ENCODE results near the gene ARHGAP42. TPM values are rescaled to one million over a fixed set of nuclear protein-coding genes. Genes with fewer than 3 reads are reported as not detected.

Gene ARHGAP42
- total RNA-seq, 1 experiment from 2014 or later: 7.1 TPM

DNA sequence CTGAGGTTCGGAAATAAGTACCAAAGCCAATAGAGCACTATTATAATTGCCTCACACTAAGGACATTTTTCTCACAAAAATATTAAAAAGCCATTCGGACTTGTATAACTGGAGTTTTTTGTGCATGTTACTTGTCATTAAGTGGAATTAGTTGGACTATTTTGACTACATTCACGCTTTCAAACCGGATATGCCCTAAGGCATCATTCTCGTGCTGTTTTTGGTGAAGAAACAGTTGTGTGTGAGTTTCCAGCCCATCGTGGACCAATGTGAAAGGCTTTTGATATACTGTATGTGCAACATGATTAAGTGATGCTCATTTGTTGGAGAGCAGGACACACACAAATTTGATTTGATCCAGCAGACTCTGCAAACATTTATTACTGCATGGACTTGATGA, 249.7 kb downstream of the ARHGAP42 start:
- Histone ChIP-seq H3K9me3 (ENCODE audit: control insufficient read depth, insufficient read depth, low read depth, low read length) (no peaks in the 10 kb centered on the region), H3K36me3 (ENCODE audit: control insufficient read depth, insufficient read depth, low read length) (no peaks in the 10 kb centered on the region), H3K4me1 (ENCODE audit: control insufficient read depth, insufficient read depth, low read length) (no peaks in the 10 kb centered on the region), H3K27ac (ENCODE audit: low read length) (no peak overlapping the region), H3K27me3 (ENCODE audit: control insufficient read depth, insufficient read depth, low read length) (no peaks in the 10 kb centered on the region), H3K4me3 (ENCODE audit: low read depth in 2 of 2, low read length in 2 of 2) (no peak overlapping the region)
- no peak for ATAC-seq
- ChIA-PET CTCF (no interaction called here), POLR2A (no interaction called here)
- in situ Hi-C loops (cut with HindIII; ENCODE audit: low pct_unique_long_range_greater_than_20kb, low sequenced_read_pairs): no loop called here
- BruUV-seq (replicated peaks): no TSS peak
- DNase-seq (ENCODE audit: low read depth, low spot score): no peak
- TF ChIP-seq POLR2AphosphoS5 (IDR thresholded peaks at IDR 0.05; ENCODE audit: low read depth, low read length) (no peak), SIN3A (IDR thresholded peaks at IDR 0.05; ENCODE audit: borderline replicate concordance, insufficient read depth, low read depth, low read length) (no peak), TCF7L2 (IDR thresholded peaks at IDR 0.05; ENCODE audit: low read depth, low read length) (no peak), CTCF (IDR thresholded peaks at IDR 0.05) (no peak)
- intact Hi-C loops (cut with micrococcal nuclease; ENCODE audit: unreplicated experiment): no loop called here

DNA sequence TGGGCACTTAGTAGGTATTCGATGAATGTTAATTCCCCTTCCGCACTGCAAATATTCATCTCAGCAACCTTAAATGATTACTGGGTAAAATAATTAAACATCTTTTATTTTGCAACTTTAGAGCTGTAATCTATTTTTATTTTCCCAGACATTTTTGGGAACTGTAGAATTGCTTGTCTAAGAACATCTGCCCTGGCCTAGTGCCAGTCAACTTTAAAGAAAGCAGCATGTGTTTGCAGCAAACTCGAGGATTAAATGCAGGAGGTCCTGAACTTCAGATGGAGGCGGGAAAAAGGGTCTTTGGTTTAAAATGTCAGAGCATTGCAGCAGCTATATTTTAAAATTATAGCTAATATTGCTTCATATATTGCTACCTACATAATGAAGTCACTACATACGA, 252.5 kb downstream of the ARHGAP42 start:
- Histone ChIP-seq H3K36me3 (ENCODE audit: control insufficient read depth, insufficient read depth, low read length) (no peaks in the 10 kb centered on the region), H3K4me1 (ENCODE audit: control insufficient read depth, insufficient read depth, low read length) (no peaks in the 10 kb centered on the region), H3K4me3 (ENCODE audit: low read depth in 2 of 2, low read length in 2 of 2) (no peak overlapping the region), H3K9me3 (ENCODE audit: control insufficient read depth, insufficient read depth, low read depth, low read length) (no peaks in the 10 kb centered on the region), H3K27me3 (ENCODE audit: control insufficient read depth, insufficient read depth, low read length) (no peaks in the 10 kb centered on the region), H3K27ac (ENCODE audit: low read length) (no peak overlapping the region)
- BruUV-seq (replicated peaks): no TSS peak
- ATAC-seq (no peak), DNase-seq (ENCODE audit: low read depth, low spot score) (no peak)
- in situ Hi-C loops (cut with HindIII; ENCODE audit: low pct_unique_long_range_greater_than_20kb, low sequenced_read_pairs): no loop called here
- ChIA-PET CTCF (no interaction called here), POLR2A (interaction anchor here (0.6 kb wide), 1 partner anchor 1794 kb away, joined by 3 read pairs; no protein-coding TSS in a partner anchor)
- intact Hi-C loops (cut with micrococcal nuclease; ENCODE audit: unreplicated experiment): no loop called here
- TF ChIP-seq CTCF (IDR thresholded peaks at IDR 0.05) (no peak), TCF7L2 (IDR thresholded peaks at IDR 0.05; ENCODE audit: low read depth, low read length) (no peak), SIN3A (IDR thresholded peaks at IDR 0.05; ENCODE audit: borderline replicate concordance, insufficient read depth, low read depth, low read length) (no peak), POLR2AphosphoS5 (IDR thresholded peaks at IDR 0.05; ENCODE audit: low read depth, low read length) (no peak)
- TF ChIP-seq, protein P1, sequence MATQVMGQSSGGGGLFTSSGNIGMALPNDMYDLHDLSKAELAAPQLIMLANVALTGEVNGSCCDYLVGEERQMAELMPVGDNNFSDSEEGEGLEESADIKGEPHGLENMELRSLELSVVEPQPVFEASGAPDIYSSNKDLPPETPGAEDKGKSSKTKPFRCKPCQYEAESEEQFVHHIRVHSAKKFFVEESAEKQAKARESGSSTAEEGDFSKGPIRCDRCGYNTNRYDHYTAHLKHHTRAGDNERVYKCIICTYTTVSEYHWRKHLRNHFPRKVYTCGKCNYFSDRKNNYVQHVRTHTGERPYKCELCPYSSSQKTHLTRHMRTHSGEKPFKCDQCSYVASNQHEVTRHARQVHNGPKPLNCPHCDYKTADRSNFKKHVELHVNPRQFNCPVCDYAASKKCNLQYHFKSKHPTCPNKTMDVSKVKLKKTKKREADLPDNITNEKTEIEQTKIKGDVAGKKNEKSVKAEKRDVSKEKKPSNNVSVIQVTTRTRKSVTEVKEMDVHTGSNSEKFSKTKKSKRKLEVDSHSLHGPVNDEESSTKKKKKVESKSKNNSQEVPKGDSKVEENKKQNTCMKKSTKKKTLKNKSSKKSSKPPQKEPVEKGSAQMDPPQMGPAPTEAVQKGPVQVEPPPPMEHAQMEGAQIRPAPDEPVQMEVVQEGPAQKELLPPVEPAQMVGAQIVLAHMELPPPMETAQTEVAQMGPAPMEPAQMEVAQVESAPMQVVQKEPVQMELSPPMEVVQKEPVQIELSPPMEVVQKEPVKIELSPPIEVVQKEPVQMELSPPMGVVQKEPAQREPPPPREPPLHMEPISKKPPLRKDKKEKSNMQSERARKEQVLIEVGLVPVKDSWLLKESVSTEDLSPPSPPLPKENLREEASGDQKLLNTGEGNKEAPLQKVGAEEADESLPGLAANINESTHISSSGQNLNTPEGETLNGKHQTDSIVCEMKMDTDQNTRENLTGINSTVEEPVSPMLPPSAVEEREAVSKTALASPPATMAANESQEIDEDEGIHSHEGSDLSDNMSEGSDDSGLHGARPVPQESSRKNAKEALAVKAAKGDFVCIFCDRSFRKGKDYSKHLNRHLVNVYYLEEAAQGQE (IDR thresholded peaks at IDR 0.05; ENCODE audit: insufficient read depth in 1 of 2, low read depth in 2 of 2, low read length in 1 of 2): no peak

Measured in Panc1 (cell line).